GM19193 (cell line): ENCODE results near the gene IQSEC1.

Source experiments
- POLR2A ChIP-seq: IDR thresholded peaks from 4 replicates; pipeline ENCODE4 v1.6.1; 2011; ENCODE audit not compliant: insufficient read depth, insufficient read length; ENCODE audit errors: extremely low read depth

The IQSEC1 gene

GRCh38 chr3:13080591-13080990 is 7.4 kb upstream of the IQSEC1 start:
- no peak for TF ChIP-seq POLR2A

- no peak for TF ChIP-seq POLR2A
Observed at GRCh38 chr3:13080026-13080425, 6.8 kb upstream of the IQSEC1 start.

DNA sequence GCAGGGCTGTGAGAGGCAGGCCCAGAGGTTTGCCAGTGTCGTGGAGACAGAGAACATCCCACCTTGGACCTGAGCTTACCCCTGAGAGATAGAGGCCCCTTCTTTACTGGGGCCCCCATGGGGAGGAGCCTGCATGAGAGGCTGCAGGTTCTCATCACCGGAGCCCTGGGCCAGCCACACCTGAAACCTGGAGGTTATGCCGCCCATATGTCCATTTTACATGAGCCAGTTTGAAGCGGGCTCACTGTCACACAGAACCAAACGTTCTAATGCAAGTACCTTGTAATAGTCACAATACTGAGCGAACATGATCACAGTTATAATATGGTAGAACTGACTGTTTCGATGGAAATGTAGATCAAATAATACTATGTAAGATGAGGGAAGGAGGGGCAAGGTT is 6.3 kb upstream of the IQSEC1 start:
- TF ChIP-seq POLR2A = no peak

GRCh38 chr3:13079051-13079450 is 5.8 kb upstream of the IQSEC1 start:
- no peak for TF ChIP-seq POLR2A

DNA sequence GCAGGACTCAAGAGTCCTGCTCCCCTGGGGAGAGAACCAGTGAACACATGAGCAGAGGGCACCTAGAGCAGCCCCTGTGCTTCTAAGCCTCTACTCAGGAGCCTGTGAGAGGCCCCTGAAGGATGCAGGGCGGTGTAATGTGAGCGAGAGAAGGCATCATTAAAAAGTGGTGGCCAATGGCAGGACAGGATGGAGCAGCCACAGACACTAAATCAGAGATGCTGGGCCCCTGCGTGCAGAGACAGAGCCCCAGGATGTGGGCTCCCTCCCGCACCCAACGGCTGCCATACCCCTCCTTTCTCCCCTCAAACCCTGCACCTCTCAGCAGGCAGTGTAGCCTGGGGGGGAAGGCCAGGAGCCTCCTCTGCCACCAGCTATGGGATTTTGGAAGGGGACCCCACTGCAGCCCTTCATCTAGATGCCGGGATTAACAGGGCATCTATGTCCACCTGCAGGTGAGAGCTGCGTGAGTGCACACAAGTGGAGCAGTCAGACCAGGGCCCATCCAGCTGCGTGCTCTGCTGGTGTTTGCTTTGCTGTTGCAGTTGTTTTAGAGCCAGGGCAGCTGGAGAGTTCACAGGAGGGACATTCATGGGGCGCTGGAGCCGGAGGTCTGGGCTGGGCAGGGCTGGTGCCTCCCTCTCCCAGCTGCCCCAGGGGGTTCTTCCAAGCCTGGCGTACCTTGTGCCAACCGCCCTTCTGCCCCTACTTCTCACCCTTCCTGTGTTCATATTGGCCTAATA is 5.1 kb upstream of the IQSEC1 start:
- no peak for TF ChIP-seq POLR2A

DNA sequence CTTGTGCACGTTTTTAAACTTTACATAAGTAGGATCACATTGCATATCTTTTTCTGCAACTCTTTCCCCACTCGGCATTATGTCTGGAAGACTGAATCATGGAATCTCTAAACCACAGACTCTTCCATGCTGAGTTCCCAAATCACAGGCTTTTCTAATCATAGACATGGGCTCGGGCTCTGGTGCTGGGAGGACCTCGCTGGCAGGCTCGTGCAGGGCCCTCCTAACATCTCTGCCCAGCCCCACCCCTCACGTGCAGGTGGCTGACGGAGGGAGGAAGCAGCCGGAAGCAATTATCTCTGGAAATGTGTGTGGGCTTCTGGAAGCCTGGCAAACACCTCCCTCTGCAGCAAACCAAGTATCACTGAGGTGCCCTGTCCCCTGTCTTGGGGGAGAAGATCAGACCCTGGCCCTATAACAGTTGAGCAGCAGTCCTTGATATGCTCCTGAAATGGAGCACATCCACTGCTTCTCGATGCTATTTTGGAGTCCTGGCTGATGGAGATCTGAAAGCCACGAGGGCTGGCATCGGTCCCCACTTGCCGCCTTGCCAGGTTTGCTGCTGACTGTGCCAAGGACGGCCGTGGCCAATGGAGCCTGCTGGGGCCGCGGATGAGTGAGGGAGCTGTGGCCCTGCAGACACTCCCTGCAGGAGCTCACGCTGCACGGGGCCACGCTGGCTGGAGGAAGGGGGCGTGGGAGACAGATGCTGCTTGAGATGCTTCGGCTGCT is 4.4 kb upstream of the IQSEC1 start:
- no peak for TF ChIP-seq POLR2A

- no peak for TF ChIP-seq POLR2A
Observed at GRCh38 chr3:13075986-13076654, 2.9 kb upstream of the IQSEC1 start.

- TF ChIP-seq POLR2A = no peak
Observed at GRCh38 chr3:13075318-13075717, 2.1 kb upstream of the IQSEC1 start.

DNA sequence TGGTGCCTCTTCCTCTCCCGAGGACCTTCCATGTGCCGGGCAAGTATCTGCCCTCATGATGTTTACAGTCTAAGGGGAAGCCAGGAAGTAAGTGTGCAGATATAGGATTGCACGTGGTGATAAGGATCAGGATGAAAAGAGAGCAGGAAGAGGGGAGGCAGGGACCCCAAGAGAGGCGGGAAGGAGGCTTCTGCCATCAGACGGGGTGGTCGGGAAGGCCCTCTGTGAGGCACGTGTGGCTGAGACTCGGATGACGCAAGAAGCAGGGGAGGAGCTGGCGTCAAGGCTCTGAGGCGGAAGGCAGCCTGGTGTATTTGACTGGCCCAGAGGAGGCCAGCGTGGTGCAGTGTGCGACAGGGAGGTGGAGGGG is 762 bp upstream of the IQSEC1 start:
- TF ChIP-seq POLR2A = no peak

DNA sequence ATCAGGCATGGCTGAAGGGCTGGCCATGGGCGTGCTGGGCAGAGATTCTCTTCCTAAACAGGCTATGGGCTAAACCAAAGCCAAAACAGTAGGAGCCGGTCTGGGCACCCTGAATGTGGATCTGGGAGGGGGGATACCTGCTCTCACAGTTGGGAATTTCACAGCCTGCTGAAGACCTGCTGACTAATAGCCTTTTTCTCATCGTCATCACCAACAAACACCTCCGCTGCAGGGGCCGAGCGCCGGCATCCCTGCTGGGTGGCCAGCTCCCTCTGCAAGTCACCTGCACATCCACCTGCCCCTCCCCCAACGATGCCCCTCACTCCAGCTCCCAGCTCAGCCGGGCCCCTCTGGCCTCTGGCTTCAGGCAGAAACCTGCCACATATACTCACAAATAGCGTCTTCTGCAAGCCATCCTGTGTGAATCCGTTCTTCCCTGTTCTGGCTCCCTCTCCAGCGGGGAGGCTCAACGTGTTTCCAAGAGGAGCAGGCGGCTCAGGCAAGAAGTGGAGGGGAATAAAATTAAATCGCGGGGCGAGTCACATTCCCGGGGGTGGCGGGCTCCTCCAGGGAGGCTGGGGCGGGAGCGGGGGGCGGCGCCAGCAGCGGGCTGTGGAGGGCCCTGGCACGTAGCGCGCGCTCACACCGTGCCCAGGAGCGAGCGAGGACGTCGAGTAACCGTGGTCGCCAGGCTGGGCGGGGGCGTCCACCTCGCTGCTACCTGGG is 466 bp downstream of the IQSEC1 start:
- TF ChIP-seq POLR2A = no peak

DNA sequence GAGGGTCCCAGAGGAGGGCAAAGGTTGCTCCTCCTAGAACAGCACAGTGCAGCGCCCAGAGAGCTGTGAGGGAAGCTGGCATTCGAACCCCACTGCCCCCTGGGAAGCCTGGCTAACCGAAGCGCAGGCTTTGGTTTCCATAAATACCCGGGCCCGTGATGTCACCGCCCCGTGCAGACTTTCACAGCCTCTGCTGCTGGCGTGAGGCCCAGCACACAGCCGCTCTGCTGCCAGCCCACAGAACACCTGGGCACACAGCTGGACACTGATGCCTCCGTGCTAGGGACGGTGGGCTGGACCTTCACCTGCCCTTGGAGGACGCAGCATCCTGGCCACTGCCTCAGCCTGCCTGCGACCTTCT is 1.0 kb downstream of the IQSEC1 start:
- TF ChIP-seq POLR2A = peak; percentile 28

- no peak for TF ChIP-seq POLR2A
Observed at GRCh38 chr3:13071695-13072094, 1.5 kb downstream of the IQSEC1 start.

- no peak for TF ChIP-seq POLR2A
Observed at GRCh38 chr3:13070391-13071070, 2.7 kb downstream of the IQSEC1 start.

- peak; percentile 47 for TF ChIP-seq POLR2A
Observed at GRCh38 chr3:13069495-13069894, 3.7 kb downstream of the IQSEC1 start.
